Trophoblast cell (in vitro differentiated cells and primary cell): ENCODE data around the gene CASS4.

Source experiments
- DNase-seq, 2 donors: peaks; one replicate each; pipeline ENCODE4 v3.0.0-alpha.2; 2016
- H2AFZ ChIP-seq: 2 replicates; pipeline ENCODE4 v1.6.1; 2013; ENCODE audit warnings: low read length, moderate library complexity, mild to moderate bottlenecking; ENCODE audit not compliant: insufficient read depth, poor library complexity
- H2AK5ac ChIP-seq: 2 replicates; pipeline ENCODE4 v1.6.1; 2013; ENCODE audit warnings: mild to moderate bottlenecking, low read length
- H2BK120ac ChIP-seq: 2 replicates; pipeline ENCODE4 v1.6.1; 2013; ENCODE audit warnings: low read length, mild to moderate bottlenecking, moderate library complexity; ENCODE audit not compliant: insufficient read depth, poor library complexity
- H2BK12ac ChIP-seq: 2 replicates; pipeline ENCODE4 v1.6.1; 2013; ENCODE audit warnings: mild to moderate bottlenecking, low read length, moderate library complexity
- H2BK5ac ChIP-seq: 2 replicates; pipeline ENCODE4 v1.6.1; 2013; ENCODE audit warnings: low read length, low read depth, moderate library complexity, mild to moderate bottlenecking; ENCODE audit not compliant: poor library complexity
- H3K14ac ChIP-seq: 2 replicates; pipeline ENCODE4 v1.6.1; 2013; ENCODE audit warnings: mild to moderate bottlenecking, low read length
- H3K18ac ChIP-seq: 2 replicates; pipeline ENCODE4 v1.6.1; 2013; ENCODE audit warnings: mild to moderate bottlenecking, low read length
- H3K23ac ChIP-seq: 2 replicates; pipeline ENCODE4 v1.6.1; 2013; ENCODE audit warnings: low read length
- H3K27ac ChIP-seq: 2 replicates; pipeline ENCODE4 v1.5.1; 2013; ENCODE audit warnings: low read depth, mild to moderate bottlenecking, inconsistent platforms, low read length, moderate library complexity
- H3K27me3 ChIP-seq: 2 replicates; pipeline ENCODE4 v1.6.1; 2013; ENCODE audit warnings: inconsistent platforms, mild to moderate bottlenecking, low read length, moderate library complexity; ENCODE audit not compliant: insufficient read depth
- H3K36me3 ChIP-seq, 2 experiments: 1 replicate in 1 of 2; 2 replicates in 1 of 2; pipeline ENCODE4 v1.6.1; 2013; ENCODE audit warnings: low read length in 2 of 2, mild to moderate bottlenecking in 2 of 2, moderate library complexity in 1 of 2; ENCODE audit not compliant: insufficient read depth in 2 of 2, control insufficient read depth in 1 of 2
- H3K4ac ChIP-seq: 2 replicates; pipeline ENCODE4 v1.6.1; 2013; ENCODE audit warnings: low read depth, mild to moderate bottlenecking, low read length, moderate library complexity
- H3K4me1 ChIP-seq, 2 experiments: 1 replicate in 1 of 2; 2 replicates in 1 of 2; pipeline ENCODE4 v1.6.1; 2013; ENCODE audit warnings: low read length in 2 of 2, mild to moderate bottlenecking in 2 of 2, moderate library complexity in 1 of 2; ENCODE audit not compliant: insufficient read depth in 2 of 2, control insufficient read depth in 1 of 2
- H3K4me2 ChIP-seq: 2 replicates; pipeline ENCODE4 v1.6.1; 2013; ENCODE audit warnings: inconsistent platforms, mild to moderate bottlenecking, low read length, moderate library complexity
- H3K4me3 ChIP-seq: 2 replicates; pipeline ENCODE4 v1.5.1; 2013; ENCODE audit warnings: mild to moderate bottlenecking, low read depth, low read length, inconsistent platforms
- H3K79me1 ChIP-seq: one replicate; pipeline ENCODE4 v1.6.1; 2013; ENCODE audit warnings: low read length
- H3K79me2 ChIP-seq: 2 replicates; pipeline ENCODE4 v1.6.1; 2013; ENCODE audit warnings: low read length, mild to moderate bottlenecking; ENCODE audit not compliant: control insufficient read depth, insufficient read depth, poor library complexity
- H3K9ac ChIP-seq: 2 replicates; pipeline ENCODE4 v1.6.1; 2013; ENCODE audit warnings: mild to moderate bottlenecking, low read length
- H3K9me3 ChIP-seq: 2 replicates; pipeline ENCODE4 v1.6.1; 2013; ENCODE audit warnings: low read depth, mild to moderate bottlenecking, control low read depth, inconsistent platforms, low read length; ENCODE audit not compliant: insufficient read depth
- H4K12ac ChIP-seq: 2 replicates; pipeline ENCODE4 v1.6.1; 2013; ENCODE audit warnings: low read depth, mild to moderate bottlenecking, low read length, moderate library complexity
- H4K8ac ChIP-seq: 2 replicates; pipeline ENCODE4 v1.6.1; 2013; ENCODE audit warnings: low read depth, mild to moderate bottlenecking, low read length, moderate library complexity
- H4K91ac ChIP-seq: one replicate; pipeline ENCODE4 v1.6.1; 2013; ENCODE audit warnings: low read depth, mild to moderate bottlenecking, low read length, moderate library complexity
- WGBS: extraction: QIAGEN DNeasy Blood & Tissue Kit; methylation state at CpG from one replicate; pipeline ENCODE4 v1.1.7; 2013; ENCODE audit warnings: missing lambda C conversion rate; ENCODE audit not compliant: insufficient read length, insufficient coverage; ENCODE audit errors: extremely low coverage; 5-methylcytosine and 5-hydroxymethylcytosine counted together

CASS4 gene

DNA sequence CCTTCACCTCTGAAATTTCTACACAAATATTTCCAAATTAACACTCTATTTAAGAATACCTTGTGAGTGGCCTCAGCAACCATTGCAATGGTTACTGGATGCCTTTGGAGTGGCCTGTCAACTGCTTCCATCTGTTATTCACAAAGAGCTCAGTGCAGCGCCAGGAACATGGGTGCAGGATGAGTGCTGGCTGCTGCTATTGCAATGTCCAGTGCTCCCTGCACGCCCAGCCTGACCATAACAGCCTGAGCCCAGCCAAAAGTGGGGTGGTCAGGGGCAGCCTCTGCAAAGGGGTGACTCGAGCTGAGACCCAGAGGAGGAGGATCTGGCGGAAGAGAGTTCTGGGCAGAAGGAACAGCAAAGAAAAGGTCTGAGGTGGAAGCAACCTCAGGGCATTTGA is 18.4 kb downstream of the CASS4 start:
- no peak overlapping the region for H2BK120ac ChIP-seq
- no peaks in the 10 kb centered on the region for H3K27me3 ChIP-seq
- no peak overlapping the region for H2BK5ac ChIP-seq
- no peak overlapping the region for H3K9ac ChIP-seq
- H4K8ac ChIP-seq: no peak overlapping the region
- no peak overlapping the region for H3K18ac ChIP-seq
- no peaks in the 10 kb centered on the region for H3K36me3 ChIP-seq
- peaks cover 0 to 4% of the 10 kb centered on the region in 2 experiments for H3K4me1 ChIP-seq
- no peak overlapping the region for H3K4ac ChIP-seq
- H2BK12ac ChIP-seq: no peak overlapping the region
- WGBS: no CpG with 5 or more reads among the region's 4 CpGs
- H3K4me2 ChIP-seq: no peak overlapping the region
- no peak overlapping the region for H2AFZ ChIP-seq
- no peak for DNase-seq
- no peaks in the 10 kb centered on the region for H3K79me2 ChIP-seq
- no peak overlapping the region for H4K91ac ChIP-seq
- no peak overlapping the region for H3K27ac ChIP-seq
- no peaks in the 10 kb centered on the region for H3K9me3 ChIP-seq
- no peak overlapping the region for H2AK5ac ChIP-seq
- H3K4me3 ChIP-seq: no peak overlapping the region
- no peak overlapping the region for H3K23ac ChIP-seq
- H3K79me1 ChIP-seq: no peaks in the 10 kb centered on the region
- H3K14ac ChIP-seq: no peak overlapping the region
- H4K12ac ChIP-seq: no peak overlapping the region

DNA sequence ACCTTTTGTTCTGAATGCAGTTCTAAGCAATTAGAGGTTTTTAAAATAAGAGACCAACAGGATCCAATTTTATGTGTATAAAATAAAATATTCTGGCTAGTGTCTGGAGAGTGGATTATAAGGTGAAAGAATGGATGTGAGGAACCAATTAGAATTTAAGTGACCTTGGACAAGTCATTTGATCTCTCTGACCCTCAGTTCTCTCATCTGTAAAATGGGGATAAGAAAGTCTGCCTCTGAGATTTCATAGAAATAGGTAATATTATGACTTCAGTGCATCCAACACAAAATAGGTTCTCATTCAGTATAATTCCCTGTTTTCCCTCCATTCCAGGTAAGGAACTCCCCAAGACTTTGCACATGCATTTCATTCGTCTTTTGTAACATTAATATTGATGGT is 18.9 kb downstream of the CASS4 start:
- Histone ChIP-seq H3K4ac (no peak overlapping the region), H3K4me3 (no peak overlapping the region), H4K12ac (no peak overlapping the region), H3K18ac (no peak overlapping the region), H2AFZ (no peak overlapping the region), H3K9me3 (no peaks in the 10 kb centered on the region), H3K4me1 (peaks cover 0 to 4% of the 10 kb centered on the region in 2 experiments), H4K8ac (no peak overlapping the region), H2BK120ac (no peak overlapping the region), H3K14ac (no peak overlapping the region), H3K27ac (no peak overlapping the region), H2BK12ac (no peak overlapping the region), H4K91ac (no peak overlapping the region), H3K4me2 (no peak overlapping the region), H3K79me1 (no peaks in the 10 kb centered on the region), H2BK5ac (no peak overlapping the region), H3K27me3 (no peaks in the 10 kb centered on the region), H2AK5ac (no peak overlapping the region), H3K23ac (no peak overlapping the region), H3K9ac (no peak overlapping the region), H3K79me2 (no peaks in the 10 kb centered on the region), H3K36me3 (no peaks in the 10 kb centered on the region)
- no peak for DNase-seq
- no CpG with 5 or more reads among the region's 1 CpG for WGBS

DNA sequence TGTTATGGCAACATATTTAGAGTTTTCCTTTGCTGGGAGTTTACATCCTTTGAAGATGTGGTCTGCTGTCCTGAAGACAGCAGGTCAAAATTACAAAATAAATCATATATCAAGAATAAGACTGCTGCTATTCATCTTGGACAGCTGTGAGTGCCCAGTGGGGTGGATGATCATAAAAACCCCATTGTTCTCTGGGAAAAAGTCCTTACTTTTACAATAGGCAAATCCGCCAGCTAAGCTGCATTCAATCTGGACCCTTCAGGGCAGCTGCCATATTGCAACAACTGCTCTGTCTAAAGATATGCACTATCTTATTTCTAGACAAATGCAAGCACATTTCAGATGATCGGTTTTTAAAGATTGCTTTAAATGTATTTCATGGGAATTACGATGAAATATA is 19.4 kb downstream of the CASS4 start:
- Histone ChIP-seq H2BK12ac (no peak overlapping the region), H2AK5ac (no peak overlapping the region), H2BK120ac (no peak overlapping the region), H3K4ac (no peak overlapping the region), H4K12ac (no peak overlapping the region), H4K91ac (no peak overlapping the region), H3K36me3 (no peaks in the 10 kb centered on the region), H3K79me1 (no peaks in the 10 kb centered on the region), H2BK5ac (no peak overlapping the region), H3K79me2 (no peaks in the 10 kb centered on the region), H4K8ac (no peak overlapping the region), H3K18ac (no peak overlapping the region), H3K4me2 (no peak overlapping the region), H3K14ac (no peak overlapping the region), H3K4me1 (peaks cover 0 to 4% of the 10 kb centered on the region in 2 experiments), H3K4me3 (no peak overlapping the region), H3K23ac (no peak overlapping the region), H3K9me3 (no peaks in the 10 kb centered on the region), H3K9ac (no peak overlapping the region), H2AFZ (no peak overlapping the region), H3K27ac (no peak overlapping the region), H3K27me3 (no peaks in the 10 kb centered on the region)
- WGBS: no CpG with 5 or more reads among the region's 3 CpGs
- no peak for DNase-seq

DNA sequence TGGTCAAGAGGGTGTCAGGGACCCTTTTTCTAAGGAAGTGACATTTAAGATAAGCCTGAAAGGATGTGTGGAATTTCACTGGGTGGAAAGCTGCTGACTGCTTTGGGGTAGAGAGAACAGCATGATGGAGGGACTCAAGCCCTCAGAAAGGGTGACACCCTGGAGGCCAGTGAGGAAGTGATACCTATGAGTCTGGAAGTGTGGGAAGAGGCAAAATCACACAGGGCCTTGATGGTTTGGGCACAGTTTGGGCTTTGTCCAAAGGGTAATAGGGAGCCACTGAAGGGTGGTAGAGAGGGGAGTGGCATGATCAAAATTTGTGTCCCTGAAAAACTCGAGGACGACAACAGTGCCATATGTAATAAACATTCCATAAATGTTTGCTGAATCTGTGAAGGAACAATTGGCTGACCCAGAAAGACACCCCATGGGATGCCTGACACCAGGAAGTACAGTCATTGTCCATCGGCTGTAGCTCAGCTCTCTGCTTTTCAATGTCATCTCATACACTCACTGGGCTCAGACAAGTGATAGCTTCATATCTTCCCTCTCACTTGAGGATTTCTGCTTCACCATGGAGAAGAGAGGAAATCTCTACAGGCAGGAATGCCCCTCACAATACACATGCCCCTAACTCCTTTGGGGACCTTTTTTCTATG is 21.3 kb downstream of the CASS4 start:
- no CpG with 5 or more reads among the region's 3 CpGs for WGBS
- no peak for DNase-seq
- Histone ChIP-seq H3K4me3 (no peak overlapping the region), H4K91ac (no peak overlapping the region), H3K27me3 (no peaks in the 10 kb centered on the region), H3K14ac (no peak overlapping the region), H3K4ac (no peak overlapping the region), H4K8ac (no peak overlapping the region), H2BK5ac (no peak overlapping the region), H3K4me2 (no peak overlapping the region), H3K23ac (no peak overlapping the region), H3K18ac (no peak overlapping the region), H2BK12ac (no peak overlapping the region), H3K27ac (no peak overlapping the region), H3K36me3 (no peaks in the 10 kb centered on the region), H3K79me2 (no peaks in the 10 kb centered on the region), H3K79me1 (no peaks in the 10 kb centered on the region), H2BK120ac (no peak overlapping the region), H3K4me1 (peaks cover 0 to 7% of the 10 kb centered on the region in 2 experiments), H3K9ac (no peak overlapping the region), H4K12ac (no peak overlapping the region), H3K9me3 (no peaks in the 10 kb centered on the region), H2AK5ac (no peak overlapping the region), H2AFZ (no peak overlapping the region)
